LNCAP (cell line): Measurements from ENCODE around the gene FBLIM1.
"Not testable (repeated sequence)": the region's sequence is repeated elsewhere in the genome, so short reads cannot be mapped to it uniquely, and the experiment has no call there.

ENCODE experiments used
- CTCF ChIP-seq: fragments of 450-650 bp; IDR thresholded peaks from 2 replicates; pipeline ENCODE4 v1.5.1; 2017; ENCODE audit warnings: mild to moderate bottlenecking

The FBLIM1 gene

GRCh38 chr1:15803380-15803779 is 44.8 kb downstream of the FBLIM1 start:
- TF ChIP-seq CTCF, result no peak

- no peak for TF ChIP-seq CTCF
Observed at GRCh38 chr1:15804060-15804459, 45.5 kb downstream of the FBLIM1 start.

- TF ChIP-seq CTCF, result no peak
Observed at GRCh38 chr1:15807121-15807520, 48.5 kb downstream of the FBLIM1 start.

GRCh38 chr1:15807549-15807948 is 49.0 kb downstream of the FBLIM1 start, which contains the start of gene UQCRHL:
UQCRHL (minus strand) TSS chr1:15807649; CDS start chr1:15807649, 0 bp downstream.
- not testable (repeated sequence) for TF ChIP-seq CTCF

GRCh38 chr1:15808955-15809354 is 50.4 kb downstream of the FBLIM1 start:
- TF ChIP-seq CTCF, result no peak

- TF ChIP-seq CTCF, result no peak
Observed at GRCh38 chr1:15810073-15810472, 51.5 kb downstream of the FBLIM1 start.

- no peak for TF ChIP-seq CTCF
Observed at GRCh38 chr1:15816674-15817073, 58.1 kb downstream of the FBLIM1 start.

- TF ChIP-seq CTCF, result no peak
Observed at GRCh38 chr1:15820478-15820877, 61.9 kb downstream of the FBLIM1 start.
